BLaER1 treated with 17β-estradiol and CSF1 and Interleukin-3, amounts not matched to agents 10 nM and 100 nM (cell line): Measurements from ENCODE around the gene COLEC12.

Source experiments
- H3K27ac ChIP-seq, 11 experiments: shearing (Covaris generic); formaldehyde crosslinking; 2 replicates each; pipeline ENCODE4 v1.8.1; 2022
- H3K27me3 ChIP-seq, 11 experiments: shearing (Covaris generic); formaldehyde crosslinking; 2 replicates each; pipeline ENCODE4 v1.8.1; 2022
- H3K36me3 ChIP-seq, 11 experiments: shearing (Covaris generic); formaldehyde crosslinking; 2 replicates each; pipeline ENCODE4 v1.8.1; 2022
- H3K4me1 ChIP-seq, 10 experiments: shearing (Covaris generic); formaldehyde crosslinking; 2 replicates each; pipeline ENCODE4 v1.8.1; 2022
- H3K4me2 ChIP-seq, 11 experiments: shearing (Covaris generic); formaldehyde crosslinking; 2 replicates each; pipeline ENCODE4 v1.8.1; 2022
- H3K4me3 ChIP-seq, 10 experiments: shearing (Covaris generic); formaldehyde crosslinking; 2 replicates each; pipeline ENCODE4 v1.8.1; 2022
- H3K9ac ChIP-seq, 11 experiments: shearing (Covaris generic); formaldehyde crosslinking; 2 replicates each; pipeline ENCODE4 v1.8.1; 2022
- H3K9me3 ChIP-seq, 11 experiments: shearing (Covaris generic); formaldehyde crosslinking; replicated peaks in 1 of 11; 2 replicates each; pipeline ENCODE4 v1.8.1; 2022
- H4K20me1 ChIP-seq, 11 experiments: shearing (Covaris generic); formaldehyde crosslinking; 2 replicates each; pipeline ENCODE4 v1.8.1; 2022
- Cebpa-rat ChIP-seq, 11 experiments: shearing (Covaris generic); IDR thresholded peaks; 2 replicates each; pipeline ENCODE4 v1.8.1; 2022

Gene COLEC12

GRCh38 chr18:394987-395362, 105.5 kb downstream of the COLEC12 start:
- peaks cover 14 to 99% (median 16%) of the 10 kb centered on the region in 10 experiments for H3K4me1 ChIP-seq
- H3K9ac ChIP-seq = no peak overlapping the region
- peak overlapping the region in 3 of 11 experiments; percentile 17 to 75 (median 64); a peak in 5 of 22 replicates for H3K4me2 ChIP-seq
- no peak for TF ChIP-seq Cebpa-rat (IDR thresholded peaks at IDR 0.05)
- H3K9me3 ChIP-seq = peaks cover 0 to 13% (median 0%) of the 10 kb centered on the region in 11 experiments; a peak in 1 of 22 replicates
- no peak overlapping the region for H3K4me3 ChIP-seq
- H4K20me1 ChIP-seq = no peaks in the 10 kb centered on the region
- H3K27ac ChIP-seq = peak overlapping the region in 2 of 11 experiments; percentile 54 to 64; a peak in 3 of 22 replicates
- no peaks in the 10 kb centered on the region for H3K27me3 ChIP-seq
- H3K36me3 ChIP-seq = peaks cover 0 to 11% (median 0%) of the 10 kb centered on the region in 11 experiments; a peak in 1 of 22 replicates

- H3K9me3 ChIP-seq = peaks cover 0 to 9% (median 0%) of the 10 kb centered on the region in 11 experiments; a peak in 1 of 22 replicates
- no peak overlapping the region for H3K9ac ChIP-seq
- TF ChIP-seq Cebpa-rat (IDR thresholded peaks at IDR 0.05) = no peak
- H3K4me3 ChIP-seq = no peak overlapping the region
- peaks cover 20 to 99% (median 21%) of the 10 kb centered on the region in 10 experiments for H3K4me1 ChIP-seq
- no peaks in the 10 kb centered on the region for H4K20me1 ChIP-seq
- H3K4me2 ChIP-seq = peak overlapping the region in 4 of 11 experiments; percentile 3 to 75 (median 40); a peak in 6 of 22 replicates
- H3K36me3 ChIP-seq = peaks cover 0 to 10% (median 0%) of the 10 kb centered on the region in 11 experiments; a peak in 1 of 22 replicates
- H3K27ac ChIP-seq = peak overlapping the region in 2 of 11 experiments; percentile 54 to 64; a peak in 3 of 22 replicates
- no peaks in the 10 kb centered on the region for H3K27me3 ChIP-seq
Observed at GRCh38 chr18:394262-394986, 106.1 kb downstream of the COLEC12 start.

DNA sequence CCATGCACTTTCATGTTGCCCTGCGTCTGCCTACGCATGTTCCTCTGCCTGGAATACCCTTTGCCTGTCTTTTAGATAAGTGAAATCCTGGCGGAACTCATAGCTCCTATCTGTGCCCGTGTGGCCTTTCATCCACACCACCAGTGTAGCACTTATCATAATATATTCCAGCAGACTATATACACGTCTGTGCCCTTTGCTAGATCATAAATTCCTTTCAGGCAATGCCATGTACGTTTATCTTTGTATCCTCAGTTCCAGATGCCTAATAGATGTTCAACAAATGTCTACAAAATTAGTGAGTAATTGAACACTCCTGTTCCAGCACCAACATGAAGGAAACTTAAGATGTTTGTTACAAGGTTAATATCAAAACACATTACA, 106.9 kb downstream of the COLEC12 start:
- H3K4me2 ChIP-seq = peak overlapping the region in 2 of 11 experiments; percentile 64 to 75; a peak in 4 of 22 replicates
- no peaks in the 10 kb centered on the region for H4K20me1 ChIP-seq
- peaks cover 0 to 9% (median 0%) of the 10 kb centered on the region in 11 experiments; a peak in 2 of 22 replicates for H3K9me3 ChIP-seq
- no peaks in the 10 kb centered on the region for H3K27me3 ChIP-seq
- H3K36me3 ChIP-seq = peaks cover 0 to 12% (median 0%) of the 10 kb centered on the region in 11 experiments; a peak in 1 of 22 replicates
- H3K4me1 ChIP-seq = peaks cover 28 to 99% (median 30%) of the 10 kb centered on the region in 10 experiments
- H3K4me3 ChIP-seq = no peak overlapping the region
- H3K9ac ChIP-seq = 0 out of 22 replicates have a peak overlapping the region, but pooled peaks of 1 of the 11 experiments have one; percentile 13
- TF ChIP-seq Cebpa-rat (IDR thresholded peaks at IDR 0.05) = no peak
- H3K27ac ChIP-seq = peak overlapping the region in 2 of 11 experiments; percentile 54 to 64; a peak in 4 of 22 replicates

- Histone ChIP-seq H3K27ac (peak overlapping the region in 2 of 11 experiments; percentile 54 to 64; a peak in 3 of 22 replicates), H3K4me2 (peak overlapping the region in 3 of 11 experiments; percentile 27 to 75 (median 64); a peak in 5 of 22 replicates), H3K27me3 (no peaks in the 10 kb centered on the region), H3K4me3 (no peak overlapping the region), H3K36me3 (peaks cover 0 to 17% (median 0%) of the 10 kb centered on the region in 11 experiments; a peak in 1 of 22 replicates), H3K9ac (0 out of 22 replicates have a peak overlapping the region, but pooled peaks of 1 of the 11 experiments have one; percentile 23), H3K4me1 (peaks cover 32 to 98% (median 35%) of the 10 kb centered on the region in 10 experiments), H4K20me1 (no peaks in the 10 kb centered on the region), H3K9me3 (peaks cover 0 to 10% (median 0%) of the 10 kb centered on the region in 11 experiments; a peak in 3 of 22 replicates)
- TF ChIP-seq Cebpa-rat (IDR thresholded peaks at IDR 0.05) = no peak
Observed at GRCh38 chr18:392928-393573, 107.5 kb downstream of the COLEC12 start.

DNA sequence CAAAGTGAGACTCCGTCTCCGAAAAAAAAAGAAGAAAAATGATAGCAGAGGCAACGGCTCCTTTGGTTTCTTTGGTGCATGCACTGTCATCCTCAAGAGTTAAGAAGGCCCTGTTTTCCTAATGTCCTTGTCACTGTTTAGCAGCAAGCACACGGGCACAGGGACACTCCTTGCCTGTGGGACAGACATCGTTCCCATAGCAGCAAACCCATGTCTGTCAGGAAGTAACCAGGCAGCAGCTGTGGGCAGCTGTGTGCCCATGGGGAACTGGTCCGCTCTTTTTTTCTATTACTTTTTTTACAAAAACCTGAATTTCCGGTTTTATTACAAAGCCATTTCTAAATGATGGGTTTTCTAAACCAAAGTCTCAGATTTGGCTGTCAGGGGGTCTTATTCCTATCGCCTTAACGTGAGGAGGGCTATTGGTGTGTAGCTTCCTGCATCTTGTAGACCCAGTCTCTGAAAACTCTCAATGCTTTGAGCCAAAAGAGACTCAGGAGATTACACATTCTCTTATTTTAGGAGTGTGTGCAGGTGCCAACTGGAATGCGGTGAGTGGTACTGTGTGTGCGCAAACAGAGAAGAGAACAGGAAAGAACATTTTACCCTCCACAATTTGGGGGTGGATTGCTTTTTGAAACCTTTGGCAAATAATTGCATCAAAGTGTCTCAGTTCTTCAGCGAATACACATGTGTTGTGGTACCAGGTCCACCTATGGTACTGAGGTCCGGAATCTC, 109.6 kb downstream of the COLEC12 start:
- no peak for TF ChIP-seq Cebpa-rat (IDR thresholded peaks at IDR 0.05)
- H3K4me2 ChIP-seq = peak overlapping the region; percentile 66 to 87 (median 78)
- H3K27ac ChIP-seq = peak overlapping the region in 7 of 11 experiments; percentile 9 to 55 (median 19); a peak in 12 of 22 replicates
- H3K4me3 ChIP-seq = no peak overlapping the region
- H3K4me1 ChIP-seq = peaks cover 33 to 93% (median 36%) of the 10 kb centered on the region in 10 experiments
- no peaks in the 10 kb centered on the region for H4K20me1 ChIP-seq
- H3K36me3 ChIP-seq = peaks cover 0 to 27% (median 0%) of the 10 kb centered on the region in 11 experiments; a peak in 4 of 22 replicates
- H3K27me3 ChIP-seq = no peaks in the 10 kb centered on the region
- H3K9me3 ChIP-seq = peaks cover under 1 to 31% (median 11%) of the 10 kb centered on the region in 11 experiments; a peak in 14 of 22 replicates
- peak overlapping the region in 3 of 11 experiments; percentile 1 to 61 (median 4); a peak in 2 of 22 replicates for H3K9ac ChIP-seq

DNA sequence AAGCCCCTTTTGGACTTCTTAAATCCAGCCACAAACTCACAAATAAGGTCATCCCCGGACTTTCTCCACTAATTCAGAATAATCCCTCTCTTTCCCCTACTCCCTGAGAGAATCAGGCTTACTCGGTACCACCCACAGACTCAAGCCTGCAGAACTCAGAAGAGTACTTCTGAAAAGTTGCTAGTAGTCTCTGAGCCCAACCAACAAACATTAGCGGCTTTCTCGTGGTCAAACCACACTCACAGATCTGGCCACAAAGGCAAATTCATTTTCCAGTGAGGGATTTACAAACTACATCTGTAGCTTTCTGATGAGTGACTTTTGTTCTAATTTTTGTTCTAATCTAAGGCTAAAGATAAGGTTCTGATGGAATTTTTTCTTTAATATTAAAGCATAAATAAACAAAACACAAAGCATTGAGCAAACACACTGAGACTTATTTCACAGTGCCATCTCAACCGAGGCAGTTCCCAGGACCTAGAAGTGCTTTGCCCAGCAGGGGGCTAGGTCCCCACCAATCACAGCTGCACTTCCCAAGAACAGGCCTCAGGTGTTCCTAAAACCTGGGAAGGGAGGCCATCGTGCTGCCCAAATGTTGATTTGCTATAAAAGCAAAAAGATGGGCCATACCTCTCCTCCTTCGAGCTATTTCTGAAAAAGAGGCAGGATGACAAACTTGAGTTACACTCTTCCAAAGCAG, 110.7 kb downstream of the COLEC12 start:
- H4K20me1 ChIP-seq = no peaks in the 10 kb centered on the region
- H3K9ac ChIP-seq = peak overlapping the region in 8 of 11 experiments; percentile 1 to 61 (median 17); a peak in 9 of 22 replicates
- no peaks in the 10 kb centered on the region for H3K27me3 ChIP-seq
- H3K4me1 ChIP-seq = peaks cover 33 to 84% (median 36%) of the 10 kb centered on the region in 10 experiments
- H3K4me2 ChIP-seq = peak overlapping the region; percentile 66 to 87 (median 78)
- no peak overlapping the region for H3K4me3 ChIP-seq
- H3K27ac ChIP-seq = peak overlapping the region in 9 of 11 experiments; percentile 1 to 55 (median 19); a peak in 14 of 22 replicates
- H3K36me3 ChIP-seq = peaks cover 0 to 35% (median under 1%) of the 10 kb centered on the region in 11 experiments; a peak in 9 of 22 replicates
- no peak for TF ChIP-seq Cebpa-rat (IDR thresholded peaks at IDR 0.05)
- H3K9me3 ChIP-seq = peaks cover 11 to 38% (median 20%) of the 10 kb centered on the region in 11 experiments; a peak in 21 of 22 replicates

DNA sequence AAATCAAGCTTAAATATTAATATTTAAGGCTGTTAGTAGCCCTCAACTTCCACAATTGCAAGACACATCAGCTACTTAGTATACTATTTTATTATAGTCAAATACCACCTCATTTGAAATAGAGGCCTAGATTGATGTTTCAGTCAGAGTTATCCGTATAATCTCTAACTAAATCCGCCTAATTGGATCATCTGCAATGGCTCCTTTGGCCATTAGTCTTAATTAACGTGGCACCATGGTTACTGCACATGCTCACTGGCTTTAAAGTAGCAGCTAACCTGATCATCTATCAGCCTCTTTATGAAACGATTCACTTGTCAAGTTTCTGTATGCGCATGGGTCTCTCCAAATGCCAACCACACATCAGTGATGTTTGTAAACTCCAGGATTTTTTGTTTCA, 112.3 kb downstream of the COLEC12 start:
- no peak overlapping the region for H3K9ac ChIP-seq
- no peaks in the 10 kb centered on the region for H3K27me3 ChIP-seq
- TF ChIP-seq Cebpa-rat (IDR thresholded peaks at IDR 0.05) = no peak
- peaks cover 28 to 54% (median 37%) of the 10 kb centered on the region in 11 experiments for H3K9me3 ChIP-seq
- peak overlapping the region; percentile 66 to 87 (median 78) for H3K4me2 ChIP-seq
- peaks cover 0 to 47% (median 16%) of the 10 kb centered on the region in 11 experiments; a peak in 15 of 22 replicates for H3K36me3 ChIP-seq
- H3K27ac ChIP-seq = no peak overlapping the region
- H3K4me1 ChIP-seq = peaks cover 33 to 73% (median 36%) of the 10 kb centered on the region in 10 experiments
- no peaks in the 10 kb centered on the region for H4K20me1 ChIP-seq
- H3K4me3 ChIP-seq = no peak overlapping the region
